Activated B cell treated with CpG ODN at 0.5 μM for 24 hours (primary cell): ENCODE results near the gene CLMN. TPM values are rescaled to one million over a fixed set of nuclear protein-coding genes. Genes with fewer than 3 reads are reported as not detected.

Experiments used
- ATAC-seq: fragments of 200-7000 bp; cut with Tn5 transposase; one replicate; pipeline ENCODE4 v1.10.0; 2021; ENCODE audit warnings: low read depth, mild to moderate bottlenecking, moderate library complexity
- CTCF ChIA-PET: fragments of 350-600 bp; sonication (Branson Sonifier 250); formaldehyde crosslinking; loops from one replicate; lab custom pipeline; 2021; ENCODE audit warnings: antibody characterized with exemption; lab: Charles Lee
- POLR2A ChIA-PET: fragments of 350-600 bp; sonication (Branson Sonifier 250); formaldehyde crosslinking; loops from one replicate; lab custom pipeline; 2021; ENCODE audit warnings: antibody characterized with exemption; lab: Charles Lee
- DNase-seq: peaks from one replicate; pipeline ENCODE4 v3.0.0; 2022
- H3K27ac Mint-ChIP-seq: one replicate; pipeline ENCODE4 v1.8.0; 2020; ENCODE audit warnings: mixed read lengths
- H3K27me3 Mint-ChIP-seq: one replicate; pipeline ENCODE4 v1.8.0; 2021; ENCODE audit warnings: mixed read lengths
- H3K36me3 Mint-ChIP-seq: one replicate; pipeline ENCODE4 v1.8.0; 2021; ENCODE audit warnings: low read depth, mixed read lengths
- H3K4me1 Mint-ChIP-seq: one replicate; pipeline ENCODE4 v1.8.0; 2021; ENCODE audit warnings: mixed read lengths
- H3K4me3 Mint-ChIP-seq: one replicate; pipeline ENCODE4 v1.8.0; 2020; ENCODE audit warnings: mild to moderate bottlenecking, mixed read lengths
- H3K9me3 Mint-ChIP-seq: one replicate; pipeline ENCODE4 v1.8.0; 2020; ENCODE audit warnings: mixed read lengths
- CTCF ChIP-seq: fragments of 200-600 bp; IDR thresholded peaks from one replicate; pipeline ENCODE4 v1.8.0; 2022; ENCODE audit warnings: antibody characterized with exemption, mild to moderate bottlenecking
- intact Hi-C: fragments of 100-400 bp; cut with micrococcal nuclease; formaldehyde crosslinking; loops from one replicate; pipeline ENCODE4 v1.15.1; 2024
- total RNA-seq: library from RNA; stranded (reverse); gene quantifications from 2 replicates; pipeline ENCODE4 v1.2.3, GENCODE V29; 2022

The CLMN gene
- total RNA-seq, 1 donor from 2014 or later = 23.9 TPM

- Mint-ChIP-seq H3K27ac (no peak overlapping the region), H3K36me3 (no peaks in the 10 kb centered on the region), H3K27me3 (peaks cover 3% of the 10 kb centered on the region), H3K4me1 (peaks cover 17% of the 10 kb centered on the region), H3K9me3 (no peaks in the 10 kb centered on the region), H3K4me3 (no peak overlapping the region)
- ATAC-seq (no peak), DNase-seq (no peak)
- ChIA-PET POLR2A (no interaction called here), CTCF (no interaction called here)
- intact Hi-C loops = no loop called here
- no peak for TF ChIP-seq CTCF
Measured at GRCh38 chr14:95334044-95334443, 14.3 kb upstream of the CLMN start.

- no peaks in the 10 kb centered on the region for H3K9me3 Mint-ChIP-seq
- POLR2A ChIA-PET = no interaction called here
- ATAC-seq (no peak), DNase-seq (no peak)
- H3K4me1 Mint-ChIP-seq = peaks cover 32% of the 10 kb centered on the region
- TF ChIP-seq CTCF = no peak
- H3K4me3 Mint-ChIP-seq = no peak overlapping the region
- H3K27ac Mint-ChIP-seq = no peak overlapping the region
- intact Hi-C loops = no loop called here
- H3K36me3 Mint-ChIP-seq = no peaks in the 10 kb centered on the region
- CTCF ChIA-PET = no interaction called here
- peaks cover 2% of the 10 kb centered on the region for H3K27me3 Mint-ChIP-seq
Measured at GRCh38 chr14:95332641-95333040, 12.9 kb upstream of the CLMN start.

GRCh38 chr14:95331708-95332408, 12.2 kb upstream of the CLMN start:
- Mint-ChIP-seq H3K9me3 (no peaks in the 10 kb centered on the region), H3K27ac (no peak overlapping the region), H3K4me1 (peaks cover 39% of the 10 kb centered on the region), H3K36me3 (no peaks in the 10 kb centered on the region), H3K27me3 (peaks cover 2% of the 10 kb centered on the region), H3K4me3 (no peak overlapping the region)
- ChIA-PET POLR2A (no interaction called here), CTCF (no interaction called here)
- no peak for TF ChIP-seq CTCF
- DNase-seq (no peak), ATAC-seq (no peak)
- intact Hi-C loops = no loop called here

- Mint-ChIP-seq H3K4me3 (no peak overlapping the region), H3K9me3 (no peaks in the 10 kb centered on the region), H3K27me3 (no peaks in the 10 kb centered on the region), H3K4me1 (peaks cover 50% of the 10 kb centered on the region), H3K36me3 (no peaks in the 10 kb centered on the region), H3K27ac (no peak overlapping the region)
- CTCF ChIA-PET = no interaction called here
- intact Hi-C loops = no loop called here
- POLR2A ChIA-PET = interaction anchor here (2.0 kb wide), 1 partner anchor 66 kb away, joined by 7 read pairs; no protein-coding TSS in a partner anchor
- no peak for TF ChIP-seq CTCF
- DNase-seq (no peak), ATAC-seq (no peak)
Measured at GRCh38 chr14:95330591-95331370, 11.1 kb upstream of the CLMN start.

GRCh38 chr14:95329941-95330340, 10.2 kb upstream of the CLMN start:
- no peaks in the 10 kb centered on the region for H3K27me3 Mint-ChIP-seq
- intact Hi-C loops = loop anchor here (2.0 to 10.0 kb wide), 5 partner anchors 15 to 365 kb away; partner anchors contain the start of genes DICER1 and GLRX5
- no peak overlapping the region for H3K4me3 Mint-ChIP-seq
- DNase-seq (no peak), ATAC-seq (no peak)
- no peaks in the 10 kb centered on the region for H3K36me3 Mint-ChIP-seq
- H3K9me3 Mint-ChIP-seq = no peaks in the 10 kb centered on the region
- H3K4me1 Mint-ChIP-seq = peaks cover 52% of the 10 kb centered on the region
- ChIA-PET POLR2A (interaction anchor here (1.4 to 2.0 kb wide), 2 partner anchors 65 to 172 kb away, joined by 6 to 7 read pairs; partner anchors contain the start of gene DICER1), CTCF (no interaction called here)
- peak overlapping the region; percentile 97 for H3K27ac Mint-ChIP-seq
- TF ChIP-seq CTCF = no peak
